Adrenal gland (tissue), 12 donors: ENCODE measurements around the gene MTHFD2L. TPM values are rescaled to one million over a fixed set of nuclear protein-coding genes. Genes with fewer than 3 reads are reported as not detected.

Experiments used
- DNase-seq, 7 donors: peaks; one replicate each; pipeline ENCODE4 v3.0.0-alpha.2; 2019 to 2020
- H3K27ac ChIP-seq, 5 donors: fragments of 200-600 bp; sonication (generic) in 4 of 5; 1 replicate in 3 of 5; 2 replicates in 2 of 5; pipeline versions ENCODE4 v1.5.1 to v1.8.0; 2016 to 2020; ENCODE audit warnings: mild to moderate bottlenecking in 1 of 5
- H3K27me3 ChIP-seq: fragments of 200-600 bp; 2 replicates; pipeline ENCODE4 v1.8.0; 2021
- H3K36me3 ChIP-seq, 2 donors: fragments of 200-600 bp; replicated peaks in 1 of 2; 1 replicate in 1 of 2; 2 replicates in 1 of 2; pipeline versions ENCODE4 v1.5.1 to v1.8.0; 2018 to 2022
- H3K4me1 ChIP-seq, 2 donors: fragments of 200-600 bp; replicated peaks in 1 of 2; 1 replicate in 1 of 2; 2 replicates in 1 of 2; pipeline versions ENCODE4 v1.5.1 to v1.8.0; 2018 to 2021
- H3K4me3 ChIP-seq, 4 donors: fragments of 200-600 bp; sonication (generic) in 3 of 4; one replicate each; pipeline ENCODE4 v1.5.1; 2016 to 2018
- H3K9me3 ChIP-seq, 3 donors: fragments of 200-600 bp; sonication (generic) in 1 of 3; replicated peaks in 1 of 3; 1 replicate in 2 of 3; 2 replicates in 1 of 3; pipeline versions ENCODE4 v1.5.1 to v1.8.0; 2016 to 2021
- CTCF ChIP-seq, 6 experiments: fragments of 450-650 bp in 4 of 6; fragments of 200-600 bp in 2 of 6; sonication (generic) in 1 of 6; IDR thresholded peaks; 1 replicate in 5 of 6; 2 replicates in 1 of 6; pipeline versions ENCODE4 v1.5.1 to v1.8.0; 2016 to 2021; ENCODE audit warnings: antibody characterized with exemption in 6 of 6, mild to moderate bottlenecking in 2 of 6, moderate library complexity in 1 of 6
- POLR2A ChIP-seq, 2 donors: fragments of 450-650 bp; IDR thresholded peaks; one replicate each; pipeline ENCODE4 v1.6.1; 2017; ENCODE audit warnings: antibody characterized with exemption in 2 of 2, mild to moderate bottlenecking in 2 of 2, moderate library complexity in 1 of 2
- WGBS, 4 donors: extraction: QIAGEN DNeasy Blood & Tissue Kit in 2 of 4; methylation state at CpG; one replicate each; pipeline versions ENCODE4 v1.1.5 to v1.1.7; 2013 to 2017; 5-methylcytosine and 5-hydroxymethylcytosine counted together
- intact Hi-C, 2 donors: fragments of 100-400 bp; cut with DNase I; formaldehyde crosslinking; loops; one replicate each; pipeline versions ENCODE4 v1.14.1 to v1.15.0; 2022 to 2023
- polyA plus RNA-seq, 3 donors: library from polyadenylated mRNA; stranded (reverse); fragments of 200-250 nt in 2 of 3; fragments of 350-450 nt in 1 of 3; fragmentation: Illumina TruSeq in 1 of 3; extraction: RNeasy Lipid Tissue Mini Kit (QIAGEN cat#74804) in 1 of 3; gene quantifications; one replicate each; pipeline ENCODE4 v1.2.3, GENCODE V29; 2013 to 2014
- total RNA-seq, 9 donors: library from RNA; depleted of rRNA in 4 of 9; stranded (reverse); fragments of >200 nt in 4 of 9; fragments of 120-200 nt in 1 of 9; fragmentation: NEBNext Ultra II Directional in 1 of 9; extraction: Animal tissue kit (Norgen Biotek cat#: 25700) in 1 of 9; gene quantifications; one replicate each; pipeline versions ENCODE4 v1.1.0 to v1.2.4, GENCODE V29; 2013 to 2023
- donor health status: healthy with polysubstance abuse.
- donor health status: Bipolar disorder and iron deficiency.
- donor health status: DM: yes; HTN: yes; CAD: no.
- donor health status: DM: no; HTN: no; CAD: no.
- donor health status: DM: no; HTN: no; CAD: no.
- donor health status: DM: yes; HTN: yes; CAD: no.

The MTHFD2L gene
- total and polyA plus RNA-seq, 12 donors: 9.8 to 38.2 (median 15.9) TPM

GRCh38 chr4:74118600-74119338, 39.1 kb upstream of the MTHFD2L start:
- no peaks in the 10 kb centered on the region for H3K27me3 ChIP-seq
- no peaks in the 10 kb centered on the region for H3K9me3 ChIP-seq
- intact Hi-C loops: no loop called here
- 79 to 97% (median 89%) methylated on average over 5 to 6 of the region's 6 CpGs for WGBS, 4 donors
- no peak for DNase-seq
- peaks cover 0 to 14% of the 10 kb centered on the region in 2 donors for H3K4me1 ChIP-seq
- H3K4me3 ChIP-seq: no peak overlapping the region
- H3K27ac ChIP-seq: no peak overlapping the region
- no peaks in the 10 kb centered on the region for H3K36me3 ChIP-seq
- no peak for TF ChIP-seq POLR2A (IDR thresholded peaks at IDR 0.05)
- TF ChIP-seq CTCF (IDR thresholded peaks at IDR 0.05): no peak

- no peaks in the 10 kb centered on the region for H3K27me3 ChIP-seq
- H3K9me3 ChIP-seq: no peaks in the 10 kb centered on the region
- H3K4me3 ChIP-seq: no peak overlapping the region
- H3K27ac ChIP-seq: no peak overlapping the region
- no peak for DNase-seq
- WGBS, 4 donors: 96 to 100% (median 96%) methylated on average over 1 of the region's 1 CpG
- intact Hi-C loops: no loop called here
- H3K4me1 ChIP-seq: peaks cover 0 to 14% of the 10 kb centered on the region in 2 donors
- TF ChIP-seq POLR2A (IDR thresholded peaks at IDR 0.05) (no peak), CTCF (IDR thresholded peaks at IDR 0.05) (no peak)
- no peaks in the 10 kb centered on the region for H3K36me3 ChIP-seq
Measured at GRCh38 chr4:74120086-74120485, 37.8 kb upstream of the MTHFD2L start.

GRCh38 chr4:74121643-74122579, 36.0 kb upstream of the MTHFD2L start:
- TF ChIP-seq POLR2A (IDR thresholded peaks at IDR 0.05): no peak
- TF ChIP-seq CTCF (IDR thresholded peaks at IDR 0.05): no peak
- H3K27me3 ChIP-seq: no peaks in the 10 kb centered on the region

GRCh38 chr4:74123065-74123728, 34.7 kb upstream of the MTHFD2L start:
- TF ChIP-seq POLR2A (IDR thresholded peaks at IDR 0.05): no peak
- no peak for TF ChIP-seq CTCF (IDR thresholded peaks at IDR 0.05)
- 70 to 83% (median 81%) methylated on average over 1 of the region's 1 CpG for WGBS, 4 donors
- Histone ChIP-seq H3K4me1 (no peaks in the 10 kb centered on the region), H3K4me3 (no peak overlapping the region), H3K27me3 (no peaks in the 10 kb centered on the region), H3K9me3 (no peaks in the 10 kb centered on the region), H3K27ac (no peak overlapping the region), H3K36me3 (no peaks in the 10 kb centered on the region)
- intact Hi-C loops: no loop called here
- peak in 3 of 7 donors; percentile 32 to 41 (median 36) for DNase-seq

More at GRCh38 chr4:74121643-74122579, 36.0 kb upstream of the MTHFD2L start:
- no peak for DNase-seq
- 56 to 71% (median 61%) methylated on average over 2 of the region's 2 CpGs for WGBS, 4 donors
- H3K27ac ChIP-seq: no peak overlapping the region
- H3K9me3 ChIP-seq: no peaks in the 10 kb centered on the region
- intact Hi-C loops: no loop called here
- peaks cover 0 to 7% of the 10 kb centered on the region in 2 donors for H3K4me1 ChIP-seq
- no peaks in the 10 kb centered on the region for H3K36me3 ChIP-seq
- no peak overlapping the region for H3K4me3 ChIP-seq
